Spinal cord (tissue), 10 donors: Measurements from ENCODE around the gene NUF2. TPM values are rescaled to one million over a fixed set of nuclear protein-coding genes. Genes with fewer than 3 reads are reported as not detected.
A peak's percentile ranks its signal among the peaks of the same experiment; 100 is the strongest.

Source experiments
- DNase-seq, 6 donors: peaks; one replicate each; pipeline versions ENCODE4 v3.0.0 to v3.0.0-alpha.2; 2013 to 2015; ENCODE audit warnings: low spot score in 6 of 6, low read depth in 4 of 6
- H3K27ac ChIP-seq: one replicate; pipeline ENCODE4 v1.5.1; 2013; ENCODE audit warnings: low read depth, low read length, control low read depth
- H3K27me3 ChIP-seq: one replicate; pipeline ENCODE4 v1.6.1; 2013; ENCODE audit warnings: low read length; ENCODE audit not compliant: control insufficient read depth, insufficient read depth
- H3K36me3 ChIP-seq: one replicate; pipeline ENCODE4 v1.6.1; 2013; ENCODE audit warnings: low read length; ENCODE audit not compliant: control insufficient read depth, insufficient read depth
- H3K4me1 ChIP-seq: one replicate; pipeline ENCODE4 v1.6.1; 2013; ENCODE audit warnings: low read length; ENCODE audit not compliant: control insufficient read depth, insufficient read depth
- H3K4me3 ChIP-seq: one replicate; pipeline ENCODE4 v1.5.1; 2013; ENCODE audit warnings: low read depth, low read length, control low read depth
- H3K9me3 ChIP-seq: one replicate; pipeline ENCODE4 v1.6.1; 2013; ENCODE audit warnings: low read length; ENCODE audit not compliant: control insufficient read depth, insufficient read depth
- whole genome bisulfite sequencing: methylation state at CpG from one replicate; pipeline ENCODE4 v1.1.5; 2013; ENCODE audit warnings: missing lambda C conversion rate; ENCODE audit not compliant: insufficient coverage; 5-methylcytosine and 5-hydroxymethylcytosine counted together
- polyA plus RNA-seq, 2 donors: library from polyadenylated mRNA; unstranded; fragments of 120-200 nt; gene quantifications; one replicate each; pipeline ENCODE4 v1.2.1, GENCODE V29; 2013; ENCODE audit not compliant: insufficient read length in 2 of 2
- total RNA-seq, 2 donors: library from RNA; depleted of rRNA in 1 of 2; stranded (reverse); fragments of 120-200 nt in 1 of 2; fragments of >200 nt in 1 of 2; gene quantifications; one replicate each; pipeline versions ENCODE4 v1.2.3 to v1.2.4, GENCODE V29; 2013 to 2014
- donor health status: healthy.

The NUF2 gene
- total and polyA plus RNA-seq, 4 donors, result 12.5 to 13.2 (median 13.0) TPM

DNA sequence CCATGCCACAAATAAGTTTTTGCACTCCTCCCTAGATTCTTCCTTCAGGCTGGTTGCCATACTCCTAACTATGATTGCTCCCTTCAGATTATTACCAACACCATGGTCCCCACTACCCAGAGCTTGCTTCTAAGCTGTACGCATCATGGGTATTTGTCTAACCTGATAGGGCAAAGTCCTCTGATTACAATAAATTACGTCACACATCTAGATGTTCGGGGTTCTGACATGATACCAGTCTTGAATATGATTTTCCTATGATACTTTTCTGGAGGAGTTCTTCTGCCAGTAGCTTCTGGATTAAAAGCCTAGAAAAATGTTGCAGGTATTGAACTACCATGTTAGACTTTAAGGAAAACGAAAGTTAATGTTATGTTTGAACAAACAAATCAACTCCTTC lies 67.2 kb downstream of the NUF2 start:
- no peaks in the 10 kb centered on the region for H3K4me1 ChIP-seq
- WGBS, result 100% methylated on average over 3 of the region's 4 CpGs

DNA sequence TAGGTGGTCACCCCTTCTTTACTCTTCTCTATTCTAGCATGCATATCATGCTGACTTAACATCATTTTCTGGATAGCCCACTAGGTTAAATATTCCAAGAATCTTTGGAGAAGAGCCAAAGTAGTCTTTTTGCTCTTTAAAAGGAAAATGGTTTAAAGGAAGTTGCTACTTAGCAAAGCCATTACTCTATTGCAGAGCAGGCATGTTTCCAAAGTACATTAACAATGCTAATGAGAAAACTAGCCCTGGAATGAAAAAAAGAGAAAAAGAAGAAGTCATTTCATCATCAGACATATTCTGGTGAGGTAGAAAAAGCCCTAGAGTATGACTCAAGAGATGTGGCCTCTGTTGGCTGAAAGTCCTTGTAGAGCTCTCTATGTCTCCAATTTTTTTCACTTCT lies 74.0 kb downstream of the NUF2 start:
- no peak overlapping the region for H3K27ac ChIP-seq
- no peaks in the 10 kb centered on the region for H3K36me3 ChIP-seq
- H3K4me3 ChIP-seq, result no peak overlapping the region
- peak in 2 of 6 donors; percentile 66 to 75 for DNase-seq
- no peaks in the 10 kb centered on the region for H3K9me3 ChIP-seq
- peaks cover 13% of the 10 kb centered on the region for H3K4me1 ChIP-seq
- no peaks in the 10 kb centered on the region for H3K27me3 ChIP-seq

More for the DNA sequence above, 67.2 kb downstream of the NUF2 start:
- Histone ChIP-seq H3K27me3 (no peaks in the 10 kb centered on the region), H3K36me3 (no peaks in the 10 kb centered on the region), H3K27ac (no peak overlapping the region), H3K9me3 (no peaks in the 10 kb centered on the region), H3K4me3 (no peak overlapping the region)
- DNase-seq, result no peak

DNA sequence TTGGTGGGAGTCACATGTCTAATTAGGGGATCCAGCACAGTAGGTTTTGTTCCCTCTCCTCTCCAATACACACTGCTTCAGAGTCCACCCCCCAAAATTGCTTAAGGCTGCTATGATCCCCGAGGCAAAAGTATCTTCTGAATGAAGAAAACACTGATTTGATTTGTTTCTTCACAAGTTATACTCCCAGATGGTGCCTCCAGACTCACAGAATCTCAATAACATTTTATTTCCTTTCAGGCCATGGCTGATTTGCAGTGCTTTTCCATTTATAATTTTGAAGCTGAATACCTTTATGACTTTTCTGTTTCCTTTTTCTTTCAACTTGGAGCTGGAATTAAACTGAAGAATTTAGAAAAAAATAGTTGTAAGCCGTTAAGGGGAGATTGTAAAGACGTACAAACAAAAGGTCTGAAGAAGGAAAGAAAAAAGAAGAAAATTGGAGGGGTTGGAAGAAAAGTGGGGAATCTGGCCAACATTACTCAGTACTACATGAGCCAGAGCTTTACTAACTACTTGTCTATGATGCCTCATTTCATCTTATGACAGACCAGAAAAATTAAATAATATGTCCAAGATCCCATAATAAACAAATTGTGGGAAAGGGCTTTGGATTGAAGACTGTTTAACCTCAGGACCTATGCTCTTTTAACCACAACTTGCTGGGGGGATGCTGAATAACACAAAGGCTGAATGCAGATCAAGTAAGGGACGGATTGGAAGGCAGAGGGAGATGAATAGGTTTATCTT lies 75.9 kb downstream of the NUF2 start:
- no peaks in the 10 kb centered on the region for H3K27me3 ChIP-seq
- peak in 1 of 6 donors; percentile 78 for DNase-seq
- WGBS, result 52% methylated on average over 2 of the region's 4 CpGs
- H3K9me3 ChIP-seq, result no peaks in the 10 kb centered on the region
- no peak overlapping the region for H3K4me3 ChIP-seq
- no peaks in the 10 kb centered on the region for H3K36me3 ChIP-seq
- peaks cover 13% of the 10 kb centered on the region for H3K4me1 ChIP-seq
- no peak overlapping the region for H3K27ac ChIP-seq

DNA sequence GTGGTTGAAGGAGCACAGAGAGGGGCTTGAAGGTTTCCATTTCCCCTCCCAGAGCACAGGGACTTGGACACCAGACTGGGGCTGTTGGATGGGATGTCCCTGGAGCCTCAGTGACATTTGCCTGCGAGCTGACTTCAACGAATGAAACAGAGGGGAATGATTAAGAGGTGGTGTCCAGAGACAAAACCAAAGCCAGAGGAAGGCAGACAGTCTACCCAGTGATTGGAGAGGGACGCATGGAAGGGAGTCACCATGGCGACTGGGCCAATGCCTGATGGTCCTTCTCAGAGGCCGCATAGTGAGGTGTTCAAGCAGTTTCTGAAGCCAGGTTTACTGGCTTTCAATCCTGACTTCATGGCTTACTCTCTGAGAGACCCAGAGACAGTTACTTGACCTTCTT lies 77.2 kb downstream of the NUF2 start:
- peaks cover 13% of the 10 kb centered on the region for H3K4me1 ChIP-seq
- H3K27ac ChIP-seq, result peak overlapping the region; percentile 48
- H3K36me3 ChIP-seq, result no peaks in the 10 kb centered on the region
- 34% methylated on average over 4 of the region's 5 CpGs for WGBS
- no peaks in the 10 kb centered on the region for H3K9me3 ChIP-seq
- H3K27me3 ChIP-seq, result no peaks in the 10 kb centered on the region
- H3K4me3 ChIP-seq, result no peak overlapping the region
- peak in 2 of 6 donors; percentile 65 to 67 for DNase-seq

DNA sequence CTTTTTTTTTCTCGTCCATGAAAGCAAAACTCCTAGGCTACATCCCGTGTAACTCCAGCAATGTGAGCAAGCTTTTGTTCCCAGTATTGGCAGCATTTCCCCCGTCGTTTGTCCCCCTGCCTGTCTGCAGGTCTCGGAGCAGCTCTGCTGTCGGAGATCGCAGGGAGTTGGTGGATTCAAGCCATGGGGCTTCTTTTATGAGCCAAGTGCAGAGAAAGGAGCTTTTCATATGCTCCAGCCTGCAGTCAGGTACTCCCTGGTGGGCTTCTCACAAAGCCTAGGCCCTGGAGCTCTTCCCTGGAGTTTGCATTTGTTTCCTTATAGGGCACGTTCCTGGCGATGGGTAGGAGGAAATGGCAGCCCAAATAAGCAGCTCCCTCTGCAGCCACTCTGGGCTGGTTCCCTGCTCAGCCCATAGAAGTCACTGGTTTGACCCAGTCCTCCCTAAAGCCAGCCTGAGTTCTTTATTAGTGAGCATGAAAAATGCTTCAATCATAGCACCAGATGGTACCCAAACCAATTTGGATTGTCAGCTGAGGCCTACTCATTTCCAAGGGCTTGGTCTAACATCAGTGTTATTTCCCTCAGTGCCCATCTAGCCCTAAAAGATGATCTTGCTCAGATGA lies 78.3 kb downstream of the NUF2 start:
- peak; percentile 74 to 94 (median 80) for DNase-seq
- H3K4me3 ChIP-seq, result no peak overlapping the region

DNA sequence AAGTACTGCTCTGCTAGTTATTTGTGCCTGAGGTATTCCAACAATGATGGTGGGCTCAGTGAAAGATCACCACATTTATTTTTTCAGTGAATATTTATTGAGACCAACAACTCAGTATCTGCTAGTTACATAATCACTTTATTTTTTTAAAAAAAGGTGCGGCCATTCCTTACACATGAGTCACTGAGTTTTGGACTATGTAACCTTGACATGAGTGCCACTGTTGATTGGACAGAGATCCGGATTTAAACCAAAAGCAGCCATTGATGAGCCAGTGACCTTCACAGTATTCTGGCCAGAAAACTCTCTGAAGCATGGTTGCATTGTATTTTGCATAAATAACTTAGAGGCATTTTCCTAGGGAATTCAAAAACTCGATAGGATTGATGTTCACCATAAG lies 79.5 kb downstream of the NUF2 start:
- DNase-seq, result no peak
- H3K36me3 ChIP-seq, result no peaks in the 10 kb centered on the region
- H3K4me3 ChIP-seq, result no peak overlapping the region
- WGBS, result 83% methylated on average over 3 of the region's 3 CpGs
- no peak overlapping the region for H3K27ac ChIP-seq
- no peaks in the 10 kb centered on the region for H3K27me3 ChIP-seq
- H3K9me3 ChIP-seq, result no peaks in the 10 kb centered on the region
- peaks cover 10% of the 10 kb centered on the region for H3K4me1 ChIP-seq

More for the DNA sequence above, 78.3 kb downstream of the NUF2 start:
- no peaks in the 10 kb centered on the region for H3K36me3 ChIP-seq
- peak overlapping the region; percentile 48 for H3K27ac ChIP-seq
- H3K27me3 ChIP-seq, result no peaks in the 10 kb centered on the region
- peaks cover 13% of the 10 kb centered on the region for H3K4me1 ChIP-seq
- WGBS, result 36% methylated on average over 8 of the region's 9 CpGs
- H3K9me3 ChIP-seq, result no peaks in the 10 kb centered on the region

Other genes starting within 250 kb of the NUF2 start
- 10 to 100 TPM; 34.5 to 69.5 TPM for gene RGS5, start 119.0 kb upstream of the NUF2 start, total RNA-seq
- 10 to 100 TPM; 22.6 to 23.4 TPM for gene RGS5, start 119.0 kb upstream of the NUF2 start, polyA plus RNA-seq